Suprapubic skin (tissue), 4 donors: Measurements from ENCODE around the gene MARCHF10. TPM values are rescaled to one million over a fixed set of nuclear protein-coding genes. Genes with fewer than 3 reads are reported as not detected.

Experiments
- DNase-seq, 2 donors: peaks; one replicate each; pipeline ENCODE4 v3.0.0-alpha.2; 2019; ENCODE audit warnings: low spot score in 2 of 2
- H3K27ac ChIP-seq: fragments of 200-600 bp; sonication (generic); one replicate; pipeline ENCODE4 v1.5.1; 2019
- H3K27me3 ChIP-seq: fragments of 200-600 bp; sonication (generic); one replicate; pipeline ENCODE4 v1.5.1; 2019
- H3K36me3 ChIP-seq: fragments of 200-600 bp; sonication (generic); one replicate; pipeline ENCODE4 v1.5.1; 2019
- H3K4me1 ChIP-seq: fragments of 200-600 bp; sonication (generic); one replicate; pipeline ENCODE4 v1.5.1; 2019
- H3K4me3 ChIP-seq: fragments of 200-600 bp; sonication (generic); one replicate; pipeline ENCODE4 v1.5.1; 2019; ENCODE audit warnings: mild to moderate bottlenecking
- H3K9me3 ChIP-seq: fragments of 200-600 bp; sonication (generic); one replicate; pipeline ENCODE4 v1.5.1; 2019
- EP300 ChIP-seq: sonication (generic); formaldehyde crosslinking; IDR thresholded peaks from one replicate; pipeline ENCODE4 v1.6.1; 2017; ENCODE audit warnings: antibody characterized with exemption
- POLR2A ChIP-seq, 2 donors: fragments of 450-650 bp; IDR thresholded peaks; one replicate each; pipeline ENCODE4 v1.6.1; 2017; ENCODE audit warnings: antibody characterized with exemption in 2 of 2, mild to moderate bottlenecking in 2 of 2, moderate library complexity in 2 of 2
- POLR2AphosphoS5 ChIP-seq, 3 donors: sonication (generic); formaldehyde crosslinking; IDR thresholded peaks; one replicate each; pipeline ENCODE4 v1.6.1; 2017; ENCODE audit warnings: antibody characterized with exemption in 3 of 3
- WGBS: methylation state at CpG from one replicate; pipeline ENCODE4 v1.1.5; 2018; 5-methylcytosine and 5-hydroxymethylcytosine counted together
- total RNA-seq, 4 donors: library from RNA; depleted of rRNA; stranded (reverse); fragments of >200 nt; gene quantifications; one replicate each; pipeline ENCODE4 v1.1.0, GENCODE V29; 2016
- TF ChIP-seq, protein P1 (sequence below), 2 donors: fragments of 200-600 bp in 1 of 2; fragments of 450-650 bp in 1 of 2; sonication (generic) in 1 of 2; IDR thresholded peaks; one replicate each; pipeline ENCODE4 v1.5.1; 2016 to 2019; ENCODE audit warnings: antibody characterized with exemption in 2 of 2, mild to moderate bottlenecking in 1 of 2, moderate library complexity in 1 of 2

MARCHF10 gene
- total RNA-seq, 4 donors from 2014 or later, result not detected

DNA sequence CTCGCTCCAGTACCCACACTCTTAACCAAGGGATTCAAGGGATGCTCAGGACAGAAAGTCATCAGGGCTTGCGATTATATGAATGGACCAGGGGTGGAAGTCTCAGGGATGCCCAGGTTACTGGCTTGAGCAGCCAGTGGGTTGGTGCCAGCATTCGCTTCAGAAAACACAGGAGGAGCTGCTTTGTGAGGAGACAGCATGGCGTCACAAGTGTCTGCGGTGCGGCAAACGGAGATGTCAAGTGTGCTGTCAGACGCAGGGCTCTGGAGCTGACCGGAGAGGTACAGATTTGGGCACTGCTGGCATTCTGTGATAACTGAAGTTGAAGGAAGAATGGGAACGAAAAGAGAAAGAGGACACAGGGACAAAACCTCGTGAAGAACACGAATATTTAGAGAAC is 4.1 kb downstream of the MARCHF10 start:
- 93% methylated on average over 12 of the region's 12 CpGs for WGBS
- Histone ChIP-seq H3K36me3 (no peaks in the 10 kb centered on the region), H3K27ac (no peak overlapping the region), H3K4me1 (peaks cover 13% of the 10 kb centered on the region), H3K4me3 (no peak overlapping the region), H3K9me3 (no peaks in the 10 kb centered on the region), H3K27me3 (peaks cover 15% of the 10 kb centered on the region)
- no peak for DNase-seq
- TF ChIP-seq POLR2AphosphoS5 (IDR thresholded peaks at IDR 0.05) (no peak), POLR2A (IDR thresholded peaks at IDR 0.05) (no peak), EP300 (no peak)
- TF ChIP-seq, protein P1, sequence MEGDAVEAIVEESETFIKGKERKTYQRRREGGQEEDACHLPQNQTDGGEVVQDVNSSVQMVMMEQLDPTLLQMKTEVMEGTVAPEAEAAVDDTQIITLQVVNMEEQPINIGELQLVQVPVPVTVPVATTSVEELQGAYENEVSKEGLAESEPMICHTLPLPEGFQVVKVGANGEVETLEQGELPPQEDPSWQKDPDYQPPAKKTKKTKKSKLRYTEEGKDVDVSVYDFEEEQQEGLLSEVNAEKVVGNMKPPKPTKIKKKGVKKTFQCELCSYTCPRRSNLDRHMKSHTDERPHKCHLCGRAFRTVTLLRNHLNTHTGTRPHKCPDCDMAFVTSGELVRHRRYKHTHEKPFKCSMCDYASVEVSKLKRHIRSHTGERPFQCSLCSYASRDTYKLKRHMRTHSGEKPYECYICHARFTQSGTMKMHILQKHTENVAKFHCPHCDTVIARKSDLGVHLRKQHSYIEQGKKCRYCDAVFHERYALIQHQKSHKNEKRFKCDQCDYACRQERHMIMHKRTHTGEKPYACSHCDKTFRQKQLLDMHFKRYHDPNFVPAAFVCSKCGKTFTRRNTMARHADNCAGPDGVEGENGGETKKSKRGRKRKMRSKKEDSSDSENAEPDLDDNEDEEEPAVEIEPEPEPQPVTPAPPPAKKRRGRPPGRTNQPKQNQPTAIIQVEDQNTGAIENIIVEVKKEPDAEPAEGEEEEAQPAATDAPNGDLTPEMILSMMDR (IDR thresholded peaks at IDR 0.05), result no peak

DNA sequence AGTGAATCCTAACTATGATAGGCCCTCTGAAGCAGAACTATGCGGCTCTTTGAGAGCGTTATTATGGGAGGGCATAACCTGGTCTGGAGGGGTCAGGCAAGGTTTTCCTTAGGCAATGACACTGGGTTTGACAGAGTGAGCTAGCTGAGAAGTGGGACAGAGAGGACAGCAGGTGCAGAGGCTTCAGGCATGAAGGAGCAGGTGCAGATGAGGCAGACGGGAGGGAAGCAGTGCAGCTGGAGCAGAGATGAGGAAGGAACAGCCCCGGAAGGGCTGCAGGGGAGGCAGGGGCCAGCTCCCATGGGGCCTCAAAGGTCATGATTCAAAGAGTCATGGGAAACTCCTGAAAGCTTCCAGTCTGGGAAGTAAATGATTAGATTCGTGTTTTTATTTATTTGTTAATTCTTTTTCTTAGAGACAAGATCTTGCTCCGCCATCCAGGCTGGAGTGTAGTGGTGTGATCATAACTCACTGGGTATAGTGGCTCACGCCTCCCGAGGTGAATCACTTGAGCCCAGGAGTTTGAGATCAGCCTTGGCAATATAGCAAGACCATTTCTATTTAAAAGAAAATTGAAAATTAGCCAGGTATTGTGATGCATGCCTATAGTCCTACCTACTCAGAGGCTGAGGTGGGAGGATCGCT is 5.4 kb downstream of the MARCHF10 start:
- 62% methylated on average over 9 of the region's 9 CpGs for WGBS
- peaks cover 9% of the 10 kb centered on the region for H3K27me3 ChIP-seq
- no peak overlapping the region for H3K27ac ChIP-seq
- no peaks in the 10 kb centered on the region for H3K9me3 ChIP-seq
- peaks cover 5% of the 10 kb centered on the region for H3K4me1 ChIP-seq
- no peak for DNase-seq
- no peaks in the 10 kb centered on the region for H3K36me3 ChIP-seq
- H3K4me3 ChIP-seq, result no peak overlapping the region
- TF ChIP-seq, protein P1 (IDR thresholded peaks at IDR 0.05), result no peak

DNA sequence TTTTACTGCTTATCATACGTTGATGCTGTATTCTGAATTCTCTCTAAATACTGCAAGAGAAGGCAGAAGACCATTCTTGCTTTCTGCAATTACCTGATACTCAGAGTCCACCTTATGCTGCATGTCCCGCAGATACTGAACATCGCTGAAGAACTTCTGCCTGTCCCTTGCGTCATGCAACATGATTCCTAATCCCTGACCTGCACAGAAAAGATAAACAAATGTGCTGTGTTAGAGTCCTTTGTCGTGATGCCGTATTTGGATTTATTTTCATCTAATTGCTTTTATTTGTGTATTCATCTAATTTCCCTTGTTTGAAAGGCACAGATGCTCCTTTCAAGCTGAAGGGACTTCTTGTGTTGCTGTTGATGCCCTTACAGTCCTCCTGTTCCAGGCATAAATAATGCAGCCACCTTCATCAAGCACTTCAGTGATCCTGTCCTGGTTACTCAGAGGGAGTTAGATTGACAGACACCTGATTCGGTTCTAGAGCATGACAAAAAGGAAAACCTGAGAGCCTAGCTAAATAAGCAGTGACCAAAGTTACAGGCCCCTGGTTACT is 6.5 kb downstream of the MARCHF10 start:
- H3K4me1 ChIP-seq, result peaks cover 5% of the 10 kb centered on the region
- H3K36me3 ChIP-seq, result no peaks in the 10 kb centered on the region
- no peak overlapping the region for H3K4me3 ChIP-seq
- no peak overlapping the region for H3K27ac ChIP-seq
- no peak for TF ChIP-seq POLR2AphosphoS5 (IDR thresholded peaks at IDR 0.05)
- no peak for TF ChIP-seq POLR2A (IDR thresholded peaks at IDR 0.05)
- TF ChIP-seq, protein P1 (IDR thresholded peaks at IDR 0.05), result no peak
- no peak for TF ChIP-seq EP300
- no peak for DNase-seq
- peaks cover 5% of the 10 kb centered on the region for H3K27me3 ChIP-seq
- 91% methylated on average over 7 of the region's 7 CpGs for WGBS
- no peaks in the 10 kb centered on the region for H3K9me3 ChIP-seq

DNA sequence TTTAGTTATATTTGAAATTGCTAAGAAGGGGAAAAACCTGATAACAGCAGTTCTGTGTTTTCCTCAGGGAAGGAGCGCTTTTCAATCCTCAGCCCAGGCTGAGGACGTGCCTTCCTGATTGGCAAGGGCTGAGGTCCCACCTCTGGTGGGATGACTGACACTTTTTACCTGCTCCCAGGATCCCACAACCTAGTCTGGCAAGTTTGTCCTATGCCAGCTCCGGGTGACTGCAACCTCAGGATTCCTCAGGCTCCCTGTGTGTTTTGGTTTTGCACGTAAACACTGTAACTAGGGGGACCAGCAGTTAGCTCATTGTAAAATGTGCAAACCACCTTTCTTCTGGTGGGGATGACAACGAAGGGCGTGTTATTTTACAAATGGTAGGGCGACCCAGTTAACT is 7.5 kb downstream of the MARCHF10 start:
- H3K9me3 ChIP-seq, result no peaks in the 10 kb centered on the region
- no peaks in the 10 kb centered on the region for H3K36me3 ChIP-seq
- no peak for DNase-seq
- peaks cover 5% of the 10 kb centered on the region for H3K4me1 ChIP-seq
- no peak overlapping the region for H3K27ac ChIP-seq
- no peak overlapping the region for H3K4me3 ChIP-seq
- WGBS, result 25% methylated on average over 7 of the region's 7 CpGs
- H3K27me3 ChIP-seq, result peaks cover 5% of the 10 kb centered on the region
- TF ChIP-seq EP300, result no peak
- TF ChIP-seq, protein P1 (IDR thresholded peaks at IDR 0.05), result no peak
- no peak for TF ChIP-seq POLR2AphosphoS5 (IDR thresholded peaks at IDR 0.05)
- TF ChIP-seq POLR2A (IDR thresholded peaks at IDR 0.05), result no peak

DNA sequence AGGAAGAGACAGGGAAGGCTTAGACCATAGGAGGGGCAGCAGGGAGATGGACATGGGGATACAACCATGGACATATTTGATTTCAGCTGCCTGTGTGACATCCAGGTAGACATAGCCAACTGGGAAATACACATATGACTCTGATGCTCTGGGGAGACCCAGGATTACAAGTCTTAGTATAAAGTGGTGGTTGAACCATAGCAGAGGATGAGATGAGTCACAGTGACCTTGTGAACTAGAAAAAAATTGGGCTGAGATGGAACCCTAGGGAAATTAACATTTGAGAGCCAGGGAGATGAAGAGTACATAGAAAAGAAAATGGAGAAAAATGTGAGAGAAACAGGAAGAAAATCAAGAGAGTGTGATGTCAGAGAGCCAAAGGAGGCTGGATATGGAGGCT is 10.2 kb downstream of the MARCHF10 start:
- Histone ChIP-seq H3K4me1 (peaks cover 5% of the 10 kb centered on the region), H3K36me3 (no peaks in the 10 kb centered on the region), H3K27me3 (no peaks in the 10 kb centered on the region), H3K27ac (no peak overlapping the region), H3K4me3 (no peak overlapping the region), H3K9me3 (no peaks in the 10 kb centered on the region)
- TF ChIP-seq POLR2A (IDR thresholded peaks at IDR 0.05) (no peak), EP300 (no peak), POLR2AphosphoS5 (IDR thresholded peaks at IDR 0.05) (no peak)
- TF ChIP-seq, protein P1 (IDR thresholded peaks at IDR 0.05), result no peak
- DNase-seq, result no peak
